GM19467 (cell line): ENCODE measurements around the gene ZSCAN5C.

Source experiments
- ATAC-seq: cut with Tn5 transposase; IDR thresholded peaks from one replicate; pipeline ENCODE4 v1.9.1; 2021; ENCODE audit warnings: mild to moderate bottlenecking, moderate library complexity; ENCODE audit not compliant: unreplicated experiment

ZSCAN5C gene

DNA sequence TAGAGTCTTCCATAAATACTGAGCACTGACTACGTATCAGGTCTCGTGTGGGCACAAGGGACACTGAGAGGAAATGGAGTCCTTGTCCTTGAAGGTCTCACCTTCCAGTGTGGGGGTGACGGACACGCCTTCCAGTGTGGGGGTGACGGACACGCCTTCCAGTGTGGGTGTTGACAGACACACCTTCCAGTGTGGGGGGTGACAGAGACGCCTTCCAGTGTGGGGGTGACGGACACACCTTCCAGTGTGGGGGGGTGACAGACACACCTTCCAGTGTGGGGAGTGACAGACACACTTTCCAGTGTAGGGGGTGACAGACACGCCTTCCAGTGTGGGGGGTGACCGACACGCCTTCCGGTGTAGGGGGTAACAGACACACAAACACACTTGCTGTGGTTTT, 56.2 kb downstream of the ZSCAN5C start:
- ATAC-seq: no peak
